HepG2 (cell line): Measurements from ENCODE around the gene ITGB2. TPM values are rescaled to one million over a fixed set of nuclear protein-coding genes. Genes with fewer than 3 reads are reported as not detected.

Experiments
- ATAC-seq: fragments of 200-7000 bp; cut with Tn5 transposase; 3 replicates; pipeline ENCODE4 v1.9.1; 2020; ENCODE audit warnings: mild to moderate bottlenecking, moderate library complexity
- BruUV-seq: library from RNA; stranded (reverse); fragments of 400-500 nt; replicated peaks from 2 replicates; lab custom pipeline; 2021; lab: Mats Ljungman, UMichigan
- CTCF ChIA-PET: fragments of 300-600 bp; formaldehyde crosslinking; extraction: SDS; loops from one replicate; lab custom pipeline; 2021; ENCODE audit warnings: low total read pairs, inconsistent platforms, low intra/inter-chr PET ratio; lab: Yijun Ruan, JAX
- POLR2A ChIA-PET: fragments of 350-600 bp; sonication (Branson Sonifier 250); formaldehyde crosslinking; loops from one replicate; lab custom pipeline; 2020; ENCODE audit warnings: antibody characterized with exemption, inconsistent platforms; lab: Yijun Ruan, JAX
- DNase-seq: peaks from one replicate; pipeline ENCODE4 v3.0.0-alpha.2; 2015; ENCODE audit warnings: low spot score
- FAIRE-seq: peaks from 3 replicates; lab custom pipeline; 2011; peaks lifted over from hg19 to GRCh38; lab: Jason Lieb, UNC
- H2AFZ ChIP-seq: one replicate; pipeline ENCODE4 v1.6.1; 2011; ENCODE audit warnings: low read length, inconsistent platforms
- H3K27ac ChIP-seq: fragments of 300-600 bp; 3 replicates; pipeline ENCODE4 v1.8.0; 2011; ENCODE audit warnings: mixed run types, mild to moderate bottlenecking, mixed read lengths, low read length, inconsistent platforms; ENCODE audit not compliant: insufficient read depth; ENCODE audit errors: extremely low read length
- H3K27me3 ChIP-seq, 2 experiments: fragments of 200-600 bp in 1 of 2; 2 replicates in 1 of 2; 3 replicates in 1 of 2; pipeline versions ENCODE4 v1.6.0 to v1.8.0; 2011; ENCODE audit warnings: low read length in 2 of 2, mild to moderate bottlenecking in 2 of 2, moderate library complexity in 2 of 2, inconsistent platforms in 1 of 2; ENCODE audit not compliant: insufficient read depth in 2 of 2, control insufficient read depth in 1 of 2
- H3K36me3 ChIP-seq, 2 experiments: fragments of 200-600 bp in 1 of 2; replicated peaks in 1 of 2; 2 replicates in 1 of 2; 3 replicates in 1 of 2; pipeline versions ENCODE4 v1.5.1 to v1.8.0; 2011; ENCODE audit warnings: low read length in 2 of 2, inconsistent platforms in 1 of 2; ENCODE audit not compliant: insufficient read depth in 2 of 2, control insufficient read depth in 1 of 2
- H3K4me1 ChIP-seq: 2 replicates; pipeline ENCODE4 v1.5.1; 2012; ENCODE audit warnings: low read length, inconsistent platforms; ENCODE audit not compliant: insufficient read depth
- H3K4me2 ChIP-seq: 2 replicates; pipeline ENCODE4 v1.6.0; 2011; ENCODE audit warnings: low read depth, low read length, inconsistent platforms
- H3K4me3 ChIP-seq, 3 experiments: fragments of 200-600 bp in 1 of 3; sonication (generic), shearing (Covaris generic) in 1 of 3; replicated peaks in 1 of 3; 2 replicates each; pipeline ENCODE4 v1.5.1; 2011 to 2016; ENCODE audit warnings: low read length in 3 of 3, inconsistent platforms in 2 of 3, low read depth in 2 of 3, mild to moderate bottlenecking in 2 of 3, control low read depth in 1 of 3, mixed read lengths in 1 of 3; ENCODE audit not compliant: insufficient read depth in 1 of 3
- H3K79me2 ChIP-seq: one replicate; pipeline ENCODE4 v1.6.1; 2011; ENCODE audit warnings: low read length, inconsistent platforms; ENCODE audit not compliant: insufficient read depth
- H3K9ac ChIP-seq: 2 replicates; pipeline ENCODE4 v1.6.0; 2011; ENCODE audit warnings: mild to moderate bottlenecking, low read depth, low read length, inconsistent platforms; ENCODE audit not compliant: insufficient read depth
- H3K9me3 ChIP-seq: 2 replicates; pipeline ENCODE4 v1.5.1; 2012; ENCODE audit warnings: mild to moderate bottlenecking, low read length
- H4K20me1 ChIP-seq: 2 replicates; pipeline ENCODE4 v1.6.0; 2011; ENCODE audit warnings: inconsistent platforms, mild to moderate bottlenecking, low read length, moderate library complexity; ENCODE audit not compliant: insufficient read depth
- BRCA1 ChIP-seq: sonication (generic); formaldehyde crosslinking; IDR thresholded peaks from 2 replicates; pipeline ENCODE4 v1.4.0; 2020; ENCODE audit warnings: missing genetic modification reagents
- NFKB2 ChIP-seq: sonication (generic); formaldehyde crosslinking; IDR thresholded peaks from 2 replicates; pipeline ENCODE4 v1.4.0; 2020; ENCODE audit warnings: missing genetic modification reagents, borderline replicate concordance
- YEATS4 ChIP-seq: sonication (generic); formaldehyde crosslinking; IDR thresholded peaks from 2 replicates; pipeline ENCODE4 v1.4.0; 2020; ENCODE audit warnings: missing genetic modification reagents, borderline replicate concordance
- ZFYVE20 ChIP-seq: sonication (generic); formaldehyde crosslinking; IDR thresholded peaks from 2 replicates; pipeline ENCODE4 v1.8.0; 2023; ENCODE audit warnings: low read depth, mild to moderate bottlenecking, moderate library complexity, missing genetic modification reagents, borderline replicate concordance
- ZNF232 ChIP-seq: sonication (generic); formaldehyde crosslinking; IDR thresholded peaks from 2 replicates; pipeline ENCODE4 v1.4.0; 2020; ENCODE audit warnings: missing genetic modification reagents, borderline replicate concordance
- ZNF512B ChIP-seq: sonication (generic); formaldehyde crosslinking; IDR thresholded peaks from 2 replicates; pipeline ENCODE4 v1.5.1; 2020; ENCODE audit warnings: missing genetic modification reagents, mild to moderate bottlenecking, borderline replicate concordance
- ZNF687 ChIP-seq: sonication (generic); formaldehyde crosslinking; IDR thresholded peaks from 2 replicates; pipeline ENCODE4 v1.5.1; 2020; ENCODE audit warnings: mild to moderate bottlenecking, missing genetic modification reagents, moderate library complexity
- WGBS: methylation state at CpG from one replicate; pipeline ENCODE4 v1.1.6; 2017; ENCODE audit warnings: low lambda C conversion rate; 5-methylcytosine and 5-hydroxymethylcytosine counted together
- in situ Hi-C: cut with HindIII; loops from 2 replicates; pipeline ENCODE4 v1.10.0; 2017; ENCODE audit warnings: low pct_unique_long_range_greater_than_20kb; ENCODE audit not compliant: extremely low pct_ligation_motif_present
- intact Hi-C: fragments of 100-400 bp; cut with micrococcal nuclease; formaldehyde crosslinking; loops from one replicate; pipeline ENCODE4 v1.10.0; 2022; ENCODE audit not compliant: unreplicated experiment
- polyA plus RNA-seq, 8 experiments: library from polyadenylated mRNA; depleted of rRNA in 3 of 8; stranded (reverse) in 7 of 8; unstranded in 1 of 8; fragments of >200 nt; fragmentation: Illumina TruSeq in 4 of 8; extraction: Trizol in 4 of 8; gene quantifications; 2 replicates each; pipeline versions ENCODE4 v1.2.1 to v1.2.3, GENCODE V29; 2011 to 2016; ENCODE audit warnings: low read depth in 4 of 8, missing spikeins in 1 of 8, mixed read lengths in 1 of 8; ENCODE audit not compliant: insufficient read depth in 1 of 8
- total RNA-seq, 5 experiments: library from RNA; depleted of rRNA; stranded (reverse); fragments of >200 nt; fragmentation: Illumina TruSeq; extraction: Trizol; gene quantifications; 2 replicates each; pipeline ENCODE4 v1.2.3, GENCODE V29; 2016; ENCODE audit warnings: low read depth in 1 of 5

Gene ITGB2
- total and polyA plus RNA-seq, 2 of the 13 experiments (the other 11 are each of a cell fraction or from before 2014, with no cell fraction given), result 4.2 to 18.0 TPM

- H3K36me3 ChIP-seq, result peaks cover 0 to 10% of the 10 kb centered on the region in 2 experiments; a peak in 3 of 5 replicates
- no peak overlapping the region for H3K4me2 ChIP-seq
- FAIRE-seq (no peak), ATAC-seq (no peak)
- H3K4me1 ChIP-seq, result peaks cover 25% of the 10 kb centered on the region
- H3K27ac ChIP-seq, result no peak overlapping the region
- H3K9ac ChIP-seq, result no peak overlapping the region
- POLR2A ChIA-PET, result no interaction called here
- 94% methylated on average over 32 of the region's 37 CpGs for WGBS
- no TSS peak for BruUV-seq
- no peak for TF ChIP-seq YEATS4 (CRISPR knock-in tag)
- no peak for TF ChIP-seq ZNF687 (CRISPR knock-in tag)
- no peak for TF ChIP-seq ZNF512B (CRISPR knock-in tag)
- no peak for TF ChIP-seq NFKB2 (CRISPR knock-in tag)
- TF ChIP-seq ZFYVE20 (CRISPR knock-in tag), result no peak
- no peak for TF ChIP-seq ZNF232
- TF ChIP-seq BRCA1 (CRISPR knock-in tag), result no peak
- TF ChIP-seq, all 625 proteins: peak for 0
- Histone ChIP-seq H4K20me1 (no peaks in the 10 kb centered on the region), H2AFZ (no peak overlapping the region), H3K9me3 (no peaks in the 10 kb centered on the region), H3K79me2 (no peaks in the 10 kb centered on the region), H3K27me3 (no peaks in the 10 kb centered on the region), H3K4me3 (no peak overlapping the region)
- CTCF ChIA-PET, result no interaction called here
- intact Hi-C loops (no loop called here), in situ Hi-C loops (no loop called here)
- no peak for DNase-seq
These were observed 20.7 kb downstream of the ITGB2 start for GRCh38 chr21:44899768-44900558.
